HEK293 (cell line): ENCODE results near the gene PDPR.

Experiments
- MEIS1 ChIP-seq: sonication (generic); formaldehyde crosslinking; IDR thresholded peaks from 2 replicates; pipeline ENCODE4 v1.8.1; 2022; ENCODE audit warnings: missing genetic modification reagents, mild to moderate bottlenecking, borderline replicate concordance
- TSHZ1 ChIP-seq: fragments of 450-650 bp; formaldehyde crosslinking; IDR thresholded peaks from 2 replicates; pipeline ENCODE4 v1.5.1; 2016; ENCODE audit warnings: missing biosample characterization, missing genetic modification characterization, borderline replicate concordance
- ZNF23 ChIP-seq: fragments of 450-650 bp; formaldehyde crosslinking; IDR thresholded peaks from 2 replicates; pipeline ENCODE4 v1.5.1; 2016; ENCODE audit warnings: missing biosample characterization, missing genetic modification characterization, borderline replicate concordance
- ZNF239 ChIP-seq: fragments of 450-650 bp; formaldehyde crosslinking; IDR thresholded peaks from 2 replicates; pipeline ENCODE4 v1.5.1; 2016; ENCODE audit warnings: missing biosample characterization, missing genetic modification characterization
- ZNF274 ChIP-seq, 2 experiments: fragments of 200-500 bp in 1 of 2; fragments of 450-650 bp in 1 of 2; sonication (Bioruptor generic) in 1 of 2; formaldehyde crosslinking in 1 of 2; IDR thresholded peaks; 2 replicates each; pipeline versions ENCODE4 v1.5.1 to v1.6.1; 2014 to 2016; ENCODE audit warnings: borderline replicate concordance in 1 of 2, inconsistent platforms in 1 of 2, low read length in 1 of 2, missing biosample characterization in 1 of 2, missing genetic modification characterization in 1 of 2
- ZNF311 ChIP-seq: fragments of 450-650 bp; formaldehyde crosslinking; IDR thresholded peaks from 2 replicates; pipeline ENCODE4 v1.5.1; 2017; ENCODE audit warnings: missing biosample characterization, missing genetic modification characterization, borderline replicate concordance
- ZNF610 ChIP-seq: fragments of 450-650 bp; formaldehyde crosslinking; IDR thresholded peaks from 2 replicates; pipeline ENCODE4 v1.5.1; 2016; ENCODE audit warnings: missing biosample characterization, missing genetic modification characterization, borderline replicate concordance
- TF ChIP-seq, protein P1 (sequence below): fragments of 450-650 bp; formaldehyde crosslinking; IDR thresholded peaks from 2 replicates; pipeline ENCODE4 v1.5.1; 2016; ENCODE audit warnings: missing biosample characterization, missing genetic modification characterization
- TF ChIP-seq, protein P2 (sequence below): fragments of 450-650 bp; formaldehyde crosslinking; IDR thresholded peaks from 2 replicates; pipeline ENCODE4 v1.5.1; 2016; ENCODE audit warnings: missing biosample characterization, missing genetic modification characterization
- TF ChIP-seq, protein P3 (sequence below): fragments of 450-650 bp; formaldehyde crosslinking; IDR thresholded peaks from 2 replicates; pipeline ENCODE4 v1.5.1; 2017; ENCODE audit warnings: missing biosample characterization, missing genetic modification characterization
- TF ChIP-seq, protein P4 (sequence below): fragments of 450-650 bp; formaldehyde crosslinking; IDR thresholded peaks from 2 replicates; pipeline ENCODE4 v1.5.1; 2016; ENCODE audit warnings: missing biosample characterization, missing genetic modification characterization

DNA sequence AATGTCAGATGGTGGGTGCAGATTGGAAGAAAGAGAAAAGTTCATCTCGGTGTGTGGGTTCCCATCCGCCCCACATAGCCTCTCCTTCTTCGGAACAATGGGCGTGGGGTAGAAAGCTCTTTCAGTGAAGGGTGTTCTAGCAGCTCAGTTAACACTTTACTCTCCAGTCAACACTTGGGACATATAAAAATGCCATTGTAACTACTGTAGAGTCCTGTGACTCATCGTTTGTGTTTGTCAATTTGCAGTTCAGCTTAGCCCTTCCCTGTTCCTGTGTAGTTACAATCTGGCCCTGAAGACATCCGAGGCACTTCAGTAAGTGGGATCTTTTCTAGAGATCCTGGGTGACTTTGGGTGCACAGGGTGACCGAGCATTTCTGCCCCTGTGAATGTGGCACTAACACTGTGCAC, 47.9 kb downstream of the PDPR start:
- TF ChIP-seq, protein P1, sequence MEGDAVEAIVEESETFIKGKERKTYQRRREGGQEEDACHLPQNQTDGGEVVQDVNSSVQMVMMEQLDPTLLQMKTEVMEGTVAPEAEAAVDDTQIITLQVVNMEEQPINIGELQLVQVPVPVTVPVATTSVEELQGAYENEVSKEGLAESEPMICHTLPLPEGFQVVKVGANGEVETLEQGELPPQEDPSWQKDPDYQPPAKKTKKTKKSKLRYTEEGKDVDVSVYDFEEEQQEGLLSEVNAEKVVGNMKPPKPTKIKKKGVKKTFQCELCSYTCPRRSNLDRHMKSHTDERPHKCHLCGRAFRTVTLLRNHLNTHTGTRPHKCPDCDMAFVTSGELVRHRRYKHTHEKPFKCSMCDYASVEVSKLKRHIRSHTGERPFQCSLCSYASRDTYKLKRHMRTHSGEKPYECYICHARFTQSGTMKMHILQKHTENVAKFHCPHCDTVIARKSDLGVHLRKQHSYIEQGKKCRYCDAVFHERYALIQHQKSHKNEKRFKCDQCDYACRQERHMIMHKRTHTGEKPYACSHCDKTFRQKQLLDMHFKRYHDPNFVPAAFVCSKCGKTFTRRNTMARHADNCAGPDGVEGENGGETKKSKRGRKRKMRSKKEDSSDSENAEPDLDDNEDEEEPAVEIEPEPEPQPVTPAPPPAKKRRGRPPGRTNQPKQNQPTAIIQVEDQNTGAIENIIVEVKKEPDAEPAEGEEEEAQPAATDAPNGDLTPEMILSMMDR (tag by site-specific recombination), result no peak
- TF ChIP-seq ZNF610 (tag by site-specific recombination), result no peak
- TF ChIP-seq ZNF274 (IDR thresholded peaks at IDR 0.05; ENCODE audit: low read length), result no peak
- TF ChIP-seq ZNF274 (tag by site-specific recombination; IDR thresholded peaks at IDR 0.05; ENCODE audit: borderline replicate concordance), result no peak
- TF ChIP-seq TSHZ1 (tag by site-specific recombination), result no peak
- TF ChIP-seq ZNF311 (tag by site-specific recombination), result no peak
- no peak for TF ChIP-seq ZNF23
- TF ChIP-seq, protein P2, sequence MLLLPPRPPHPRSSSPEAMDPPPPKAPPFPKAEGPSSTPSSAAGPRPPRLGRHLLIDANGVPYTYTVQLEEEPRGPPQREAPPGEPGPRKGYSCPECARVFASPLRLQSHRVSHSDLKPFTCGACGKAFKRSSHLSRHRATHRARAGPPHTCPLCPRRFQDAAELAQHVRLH (tag by site-specific recombination), result no peak
- TF ChIP-seq, protein P3, sequence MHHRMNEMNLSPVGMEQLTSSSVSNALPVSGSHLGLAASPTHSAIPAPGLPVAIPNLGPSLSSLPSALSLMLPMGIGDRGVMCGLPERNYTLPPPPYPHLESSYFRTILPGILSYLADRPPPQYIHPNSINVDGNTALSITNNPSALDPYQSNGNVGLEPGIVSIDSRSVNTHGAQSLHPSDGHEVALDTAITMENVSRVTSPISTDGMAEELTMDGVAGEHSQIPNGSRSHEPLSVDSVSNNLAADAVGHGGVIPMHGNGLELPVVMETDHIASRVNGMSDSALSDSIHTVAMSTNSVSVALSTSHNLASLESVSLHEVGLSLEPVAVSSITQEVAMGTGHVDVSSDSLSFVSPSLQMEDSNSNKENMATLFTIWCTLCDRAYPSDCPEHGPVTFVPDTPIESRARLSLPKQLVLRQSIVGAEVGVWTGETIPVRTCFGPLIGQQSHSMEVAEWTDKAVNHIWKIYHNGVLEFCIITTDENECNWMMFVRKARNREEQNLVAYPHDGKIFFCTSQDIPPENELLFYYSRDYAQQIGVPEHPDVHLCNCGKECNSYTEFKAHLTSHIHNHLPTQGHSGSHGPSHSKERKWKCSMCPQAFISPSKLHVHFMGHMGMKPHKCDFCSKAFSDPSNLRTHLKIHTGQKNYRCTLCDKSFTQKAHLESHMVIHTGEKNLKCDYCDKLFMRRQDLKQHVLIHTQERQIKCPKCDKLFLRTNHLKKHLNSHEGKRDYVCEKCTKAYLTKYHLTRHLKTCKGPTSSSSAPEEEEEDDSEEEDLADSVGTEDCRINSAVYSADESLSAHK (tag by site-specific recombination), result no peak
- TF ChIP-seq, protein P4, sequence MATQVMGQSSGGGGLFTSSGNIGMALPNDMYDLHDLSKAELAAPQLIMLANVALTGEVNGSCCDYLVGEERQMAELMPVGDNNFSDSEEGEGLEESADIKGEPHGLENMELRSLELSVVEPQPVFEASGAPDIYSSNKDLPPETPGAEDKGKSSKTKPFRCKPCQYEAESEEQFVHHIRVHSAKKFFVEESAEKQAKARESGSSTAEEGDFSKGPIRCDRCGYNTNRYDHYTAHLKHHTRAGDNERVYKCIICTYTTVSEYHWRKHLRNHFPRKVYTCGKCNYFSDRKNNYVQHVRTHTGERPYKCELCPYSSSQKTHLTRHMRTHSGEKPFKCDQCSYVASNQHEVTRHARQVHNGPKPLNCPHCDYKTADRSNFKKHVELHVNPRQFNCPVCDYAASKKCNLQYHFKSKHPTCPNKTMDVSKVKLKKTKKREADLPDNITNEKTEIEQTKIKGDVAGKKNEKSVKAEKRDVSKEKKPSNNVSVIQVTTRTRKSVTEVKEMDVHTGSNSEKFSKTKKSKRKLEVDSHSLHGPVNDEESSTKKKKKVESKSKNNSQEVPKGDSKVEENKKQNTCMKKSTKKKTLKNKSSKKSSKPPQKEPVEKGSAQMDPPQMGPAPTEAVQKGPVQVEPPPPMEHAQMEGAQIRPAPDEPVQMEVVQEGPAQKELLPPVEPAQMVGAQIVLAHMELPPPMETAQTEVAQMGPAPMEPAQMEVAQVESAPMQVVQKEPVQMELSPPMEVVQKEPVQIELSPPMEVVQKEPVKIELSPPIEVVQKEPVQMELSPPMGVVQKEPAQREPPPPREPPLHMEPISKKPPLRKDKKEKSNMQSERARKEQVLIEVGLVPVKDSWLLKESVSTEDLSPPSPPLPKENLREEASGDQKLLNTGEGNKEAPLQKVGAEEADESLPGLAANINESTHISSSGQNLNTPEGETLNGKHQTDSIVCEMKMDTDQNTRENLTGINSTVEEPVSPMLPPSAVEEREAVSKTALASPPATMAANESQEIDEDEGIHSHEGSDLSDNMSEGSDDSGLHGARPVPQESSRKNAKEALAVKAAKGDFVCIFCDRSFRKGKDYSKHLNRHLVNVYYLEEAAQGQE (tag by site-specific recombination), result no peak
- no peak for TF ChIP-seq ZNF239 (tag by site-specific recombination)
- no peak for TF ChIP-seq MEIS1 (CRISPR knock-in tag)
